Osteocyte (in vitro differentiated cells): ENCODE data around the gene BCL3. TPM values are rescaled to one million over a fixed set of nuclear protein-coding genes. Genes with fewer than 3 reads are reported as not detected.
A peak's percentile ranks its signal among the peaks of the same experiment; 100 is the strongest.

Source experiments
- DNase-seq: peaks from one replicate; pipeline ENCODE4 v3.0.0; 2021; ENCODE audit warnings: mixed read lengths; ENCODE audit not compliant: unreplicated experiment; ENCODE audit errors: extremely low spot score
- H3K27ac Mint-ChIP-seq: one replicate; pipeline ENCODE4 v1.8.0; 2021; ENCODE audit warnings: mild to moderate bottlenecking, mixed read lengths; ENCODE audit not compliant: unreplicated experiment
- H3K27me3 Mint-ChIP-seq: one replicate; pipeline ENCODE4 v1.8.0; 2021; ENCODE audit warnings: mixed read lengths; ENCODE audit not compliant: unreplicated experiment
- H3K36me3 Mint-ChIP-seq: one replicate; pipeline ENCODE4 v1.8.0; 2021; ENCODE audit warnings: mixed read lengths; ENCODE audit not compliant: unreplicated experiment
- H3K4me1 Mint-ChIP-seq: one replicate; pipeline ENCODE4 v1.8.0; 2021; ENCODE audit warnings: mixed read lengths; ENCODE audit not compliant: unreplicated experiment
- H3K4me3 Mint-ChIP-seq: one replicate; pipeline ENCODE4 v1.8.0; 2021; ENCODE audit warnings: mild to moderate bottlenecking, moderate library complexity, mixed read lengths; ENCODE audit not compliant: unreplicated experiment
- H3K9me3 Mint-ChIP-seq: one replicate; pipeline ENCODE4 v1.8.0; 2021; ENCODE audit warnings: mixed read lengths; ENCODE audit not compliant: unreplicated experiment
- CTCF ChIP-seq: fragments of 200-600 bp; sonication (generic); IDR thresholded peaks from 2 replicates; pipeline ENCODE4 v1.5.0; 2021; ENCODE audit warnings: antibody characterized with exemption, mild to moderate bottlenecking, moderate library complexity
- total RNA-seq: library from RNA; stranded (reverse); gene quantifications from 2 replicates; pipeline ENCODE4 v1.2.1, GENCODE V29; 2021

The BCL3 gene
- total RNA-seq, 1 donor from 2014 or later = 15.3 TPM

GRCh38 chr19:44742330-44743061, 6.0 kb upstream of the BCL3 start:
- no peak for TF ChIP-seq CTCF
- H3K27ac Mint-ChIP-seq = peak overlapping the region; percentile 96
- no peaks in the 10 kb centered on the region for H3K36me3 Mint-ChIP-seq
- H3K27me3 Mint-ChIP-seq = no peaks in the 10 kb centered on the region
- H3K4me3 Mint-ChIP-seq = no peak overlapping the region
- DNase-seq = no peak
- no peaks in the 10 kb centered on the region for H3K9me3 Mint-ChIP-seq
- H3K4me1 Mint-ChIP-seq = peaks cover 69% of the 10 kb centered on the region

- no peak for DNase-seq
- peak overlapping the region; percentile 82 for H3K27ac Mint-ChIP-seq
Measured at GRCh38 chr19:44744871-44745332, 3.6 kb upstream of the BCL3 start.

GRCh38 chr19:44745341-44745831, 3.1 kb upstream of the BCL3 start:
- H3K36me3 Mint-ChIP-seq = no peaks in the 10 kb centered on the region
- H3K4me3 Mint-ChIP-seq = no peak overlapping the region
- TF ChIP-seq CTCF = no peak
- peak; percentile 86 for DNase-seq
- peak overlapping the region; percentile 82 for H3K27ac Mint-ChIP-seq
- H3K9me3 Mint-ChIP-seq = no peaks in the 10 kb centered on the region
- peaks cover 69% of the 10 kb centered on the region for H3K4me1 Mint-ChIP-seq
- no peaks in the 10 kb centered on the region for H3K27me3 Mint-ChIP-seq

More at GRCh38 chr19:44744871-44745332, 3.6 kb upstream of the BCL3 start:
- no peaks in the 10 kb centered on the region for H3K27me3 Mint-ChIP-seq
- TF ChIP-seq CTCF = no peak
- H3K4me1 Mint-ChIP-seq = peaks cover 71% of the 10 kb centered on the region
- H3K36me3 Mint-ChIP-seq = no peaks in the 10 kb centered on the region
- no peak overlapping the region for H3K4me3 Mint-ChIP-seq
- no peaks in the 10 kb centered on the region for H3K9me3 Mint-ChIP-seq

GRCh38 chr19:44745887-44746600, 2.5 kb upstream of the BCL3 start:
- no peaks in the 10 kb centered on the region for H3K36me3 Mint-ChIP-seq
- no peaks in the 10 kb centered on the region for H3K27me3 Mint-ChIP-seq
- no peak for DNase-seq
- no peak overlapping the region for H3K4me3 Mint-ChIP-seq
- H3K9me3 Mint-ChIP-seq = no peaks in the 10 kb centered on the region
- peak overlapping the region; percentile 90 for H3K27ac Mint-ChIP-seq
- TF ChIP-seq CTCF = no peak
- H3K4me1 Mint-ChIP-seq = peaks cover 70% of the 10 kb centered on the region

- Mint-ChIP-seq H3K4me1 (peaks cover 68% of the 10 kb centered on the region), H3K27ac (peak overlapping the region; percentile 90), H3K9me3 (no peaks in the 10 kb centered on the region), H3K27me3 (no peaks in the 10 kb centered on the region), H3K36me3 (no peaks in the 10 kb centered on the region), H3K4me3 (peak overlapping the region; percentile 84)
- no peak for TF ChIP-seq CTCF
- no peak for DNase-seq
Measured at GRCh38 chr19:44746616-44746945, 1.9 kb upstream of the BCL3 start.
